Kidney capillary endothelial cell (primary cell): Measurements from ENCODE around the gene ZNF672.
A peak's percentile ranks its signal among the peaks of the same experiment; 100 is the strongest.

ENCODE experiments used
- DNase-seq: peaks from one replicate; pipeline ENCODE4 v3.0.0-alpha.2; 2018; ENCODE audit warnings: low spot score

Gene ZNF672

DNA sequence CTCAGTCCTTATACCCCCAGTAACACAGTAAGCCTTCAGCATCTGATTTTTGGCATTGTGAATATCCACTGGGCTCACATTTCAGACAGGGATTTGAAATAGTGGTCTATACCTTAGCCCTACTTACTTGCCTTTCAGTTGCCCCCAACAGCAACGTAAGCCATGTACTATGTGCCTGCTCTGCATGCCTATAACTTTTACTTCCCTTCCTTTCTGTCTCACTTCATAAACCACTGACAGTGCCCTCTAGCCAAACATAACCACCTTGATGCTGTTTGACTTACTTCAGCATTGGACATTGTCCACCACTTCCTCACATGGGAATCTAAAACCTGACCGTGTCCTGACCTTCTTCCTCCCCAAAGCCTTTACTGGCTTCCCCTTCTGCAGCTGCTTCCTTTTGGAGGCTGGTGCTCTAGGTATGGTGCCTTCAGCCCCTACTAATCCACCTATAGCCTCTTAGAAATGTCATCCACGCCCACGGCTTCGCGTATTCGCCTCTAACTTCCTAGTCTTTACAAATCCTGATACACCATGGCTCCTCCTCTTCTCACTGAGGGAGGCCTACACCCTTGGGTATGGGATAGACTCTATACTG is 3.6 kb upstream of the ZNF672 start:
- DNase-seq: no peak

- DNase-seq: no peak
These were observed 811 bp upstream of the ZNF672 start for GRCh38 chr1:248837045-248837780.

DNA sequence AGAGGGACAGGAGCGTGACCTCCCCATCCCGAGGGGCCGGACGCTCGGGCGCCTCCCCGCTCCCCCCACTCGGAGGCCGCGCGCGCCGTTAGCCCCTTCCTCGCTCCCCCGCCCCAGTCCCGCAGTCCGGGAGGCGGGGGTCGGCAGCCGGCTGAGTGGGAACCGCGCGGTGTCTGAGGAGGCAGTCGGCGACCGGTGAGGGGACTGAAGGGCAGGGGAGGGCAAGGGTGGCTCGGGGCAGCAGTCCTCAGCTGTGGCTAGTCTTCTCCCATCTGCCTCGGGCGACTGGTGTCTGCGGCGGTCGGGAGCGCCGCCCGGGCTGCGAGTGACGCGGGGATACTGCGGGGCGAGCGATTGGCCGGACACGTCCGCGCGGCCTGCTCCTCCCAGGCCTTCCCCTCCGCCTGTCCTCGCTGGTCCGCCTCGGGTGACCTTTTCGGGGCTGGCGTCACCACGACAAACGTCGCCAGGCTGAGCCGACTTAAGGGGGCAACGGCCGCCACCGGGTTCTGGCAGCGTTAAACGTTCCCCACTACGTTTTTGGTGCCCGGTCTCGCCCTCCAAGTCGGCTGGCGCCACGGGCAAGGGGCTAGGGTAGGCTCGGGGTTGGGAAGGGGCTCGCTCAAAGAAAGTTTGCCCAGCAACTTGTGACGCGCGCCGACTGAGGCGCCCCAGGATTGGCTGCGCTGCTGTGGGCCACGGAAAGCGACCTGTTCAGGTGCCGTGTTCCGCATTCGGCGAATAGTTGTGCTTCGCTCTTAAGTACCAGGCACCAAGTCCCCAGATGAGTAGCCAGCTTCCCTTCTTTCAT is 538 bp downstream of the ZNF672 start:
- DNase-seq: peak; percentile 77

- no peak for DNase-seq
These were observed 1.1 kb downstream of the ZNF672 start for GRCh38 chr1:248839168-248839555.

GRCh38 chr1:248840946-248841345 is 2.9 kb downstream of the ZNF672 start:
- DNase-seq: no peak

DNA sequence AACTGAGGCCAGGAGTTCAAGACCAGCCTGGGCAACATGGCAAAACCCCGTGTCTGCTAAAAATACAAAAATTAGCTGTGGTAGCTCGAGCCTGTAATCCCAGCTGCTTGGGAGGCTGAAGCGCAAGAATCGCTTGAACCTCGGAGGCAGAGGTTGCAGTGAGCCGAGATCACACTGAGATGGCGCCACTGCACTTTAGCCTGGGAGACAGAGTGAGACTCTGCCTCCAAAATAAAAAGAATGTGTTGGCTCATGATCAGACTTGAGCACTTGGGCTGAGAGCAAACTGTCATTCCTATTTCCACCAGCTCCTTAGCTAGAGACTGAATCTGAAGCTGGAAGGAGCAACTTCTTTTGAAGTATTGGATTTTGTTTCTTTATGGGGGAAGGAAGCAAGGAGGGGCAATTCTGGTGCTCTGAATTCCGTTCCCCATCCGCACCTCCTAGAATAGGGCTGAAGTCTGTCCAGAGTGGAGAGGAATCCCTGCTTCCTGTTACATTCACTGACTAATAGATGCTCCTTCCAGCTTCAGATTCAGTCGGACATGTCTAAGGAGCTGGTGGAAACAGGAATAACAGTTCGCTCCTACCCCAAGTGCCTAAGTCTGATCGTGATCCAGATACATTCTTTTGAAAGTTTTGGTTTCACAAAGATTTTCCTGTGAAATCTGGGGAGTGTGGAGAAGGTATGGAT is 3.8 kb downstream of the ZNF672 start:
- DNase-seq: no peak

- no peak for DNase-seq
These were observed 4.8 kb downstream of the ZNF672 start for GRCh38 chr1:248842781-248843331.

DNA sequence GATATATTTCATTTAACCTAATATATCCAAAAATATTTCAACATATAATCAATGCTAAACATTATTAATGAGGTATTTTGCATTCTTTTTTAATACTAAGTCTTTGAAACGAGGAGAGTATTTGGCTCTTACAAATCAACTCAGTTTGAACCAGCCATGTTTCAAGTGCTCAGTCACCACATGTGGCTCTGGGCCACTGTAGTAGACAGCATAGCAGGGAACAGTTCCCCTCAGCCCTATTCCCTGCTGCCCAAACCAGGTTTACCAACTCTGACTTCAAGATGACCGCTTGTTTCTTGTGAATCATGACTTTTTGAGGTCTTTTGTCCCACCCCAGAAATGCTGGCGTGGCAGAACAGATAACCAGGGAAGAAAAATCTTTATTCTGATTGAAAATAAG is 5.7 kb downstream of the ZNF672 start:
- DNase-seq: no peak

GRCh38 chr1:248844526-248844925 is 6.5 kb downstream of the ZNF672 start:
- no peak for DNase-seq

DNA sequence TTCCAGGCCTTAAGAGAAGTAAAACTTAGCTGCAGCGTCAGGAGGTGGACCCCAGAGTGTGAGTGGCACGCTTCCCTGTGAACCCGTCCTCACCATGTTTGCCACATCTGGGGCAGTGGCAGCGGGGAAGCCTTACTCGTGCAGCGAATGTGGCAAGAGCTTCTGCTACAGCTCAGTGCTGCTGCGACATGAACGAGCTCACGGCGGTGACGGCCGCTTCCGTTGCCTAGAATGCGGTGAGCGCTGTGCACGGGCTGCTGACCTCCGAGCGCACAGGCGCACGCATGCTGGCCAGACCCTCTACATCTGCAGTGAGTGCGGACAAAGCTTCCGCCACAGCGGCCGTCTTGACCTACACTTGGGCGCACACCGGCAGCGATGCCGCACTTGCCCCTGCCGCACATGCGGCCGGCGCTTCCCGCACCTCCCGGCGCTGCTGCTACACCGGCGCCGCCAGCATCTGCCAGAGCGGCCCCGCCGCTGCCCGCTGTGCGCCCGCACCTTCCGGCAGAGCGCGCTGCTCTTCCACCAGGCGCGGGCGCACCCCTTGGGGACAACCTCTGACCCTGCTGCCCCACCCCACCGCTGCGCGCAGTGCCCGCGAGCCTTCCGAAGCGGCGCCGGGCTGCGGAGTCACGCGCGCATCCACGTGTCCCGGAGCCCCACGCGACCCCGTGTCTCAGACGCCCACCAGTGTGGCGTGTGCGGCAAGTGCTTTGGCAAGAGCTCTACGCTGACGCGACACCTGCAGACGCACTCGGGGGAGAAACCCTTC is 9.3 kb downstream of the ZNF672 start:
- DNase-seq: no peak

DNA sequence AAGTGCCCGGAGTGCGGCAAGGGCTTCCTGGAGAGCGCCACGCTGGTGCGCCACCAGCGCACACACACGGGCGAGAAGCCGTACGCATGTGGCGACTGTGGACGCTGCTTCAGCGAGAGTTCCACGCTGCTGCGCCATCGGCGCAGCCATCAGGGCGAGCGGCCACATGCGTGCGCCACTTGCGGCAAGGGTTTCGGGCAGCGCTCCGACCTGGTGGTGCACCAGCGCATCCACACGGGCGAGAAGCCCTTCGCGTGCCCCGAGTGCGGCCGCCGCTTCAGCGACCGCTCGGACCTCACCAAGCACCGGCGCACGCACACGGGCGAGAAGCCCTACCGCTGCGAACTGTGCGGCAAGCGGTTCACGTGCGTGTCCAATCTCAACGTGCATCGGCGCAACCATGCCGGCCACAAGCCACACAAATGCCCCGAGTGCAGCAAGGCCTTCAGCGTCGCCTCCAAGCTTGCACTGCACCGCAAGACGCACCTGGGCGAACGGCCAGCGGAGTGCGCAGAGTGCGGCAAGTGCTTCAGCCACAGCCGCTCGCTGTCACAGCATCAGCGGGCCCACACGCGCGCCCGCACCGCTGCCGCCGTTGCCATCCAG is 10.0 kb downstream of the ZNF672 start:
- no peak for DNase-seq

DNA sequence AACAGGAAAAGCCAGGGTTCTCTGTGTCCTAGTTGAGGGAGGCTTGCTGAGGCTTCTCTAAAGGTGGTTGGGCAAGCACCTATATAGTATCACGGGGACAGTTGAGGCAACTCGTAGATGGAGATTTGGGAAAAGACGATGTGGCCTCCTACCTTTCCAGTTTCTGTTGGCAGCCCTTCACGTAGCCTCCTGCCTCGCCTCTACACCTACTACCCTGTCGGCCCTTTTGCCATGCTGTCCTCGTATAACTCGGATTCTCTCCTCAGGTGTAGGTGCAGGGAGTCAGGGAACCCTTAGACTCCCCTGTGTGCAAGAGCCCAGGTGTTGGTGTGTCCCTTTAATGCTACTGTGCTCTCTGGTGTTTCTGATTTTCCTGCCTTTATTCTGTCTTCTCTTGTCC is 10.6 kb downstream of the ZNF672 start:
- no peak for DNase-seq

DNA sequence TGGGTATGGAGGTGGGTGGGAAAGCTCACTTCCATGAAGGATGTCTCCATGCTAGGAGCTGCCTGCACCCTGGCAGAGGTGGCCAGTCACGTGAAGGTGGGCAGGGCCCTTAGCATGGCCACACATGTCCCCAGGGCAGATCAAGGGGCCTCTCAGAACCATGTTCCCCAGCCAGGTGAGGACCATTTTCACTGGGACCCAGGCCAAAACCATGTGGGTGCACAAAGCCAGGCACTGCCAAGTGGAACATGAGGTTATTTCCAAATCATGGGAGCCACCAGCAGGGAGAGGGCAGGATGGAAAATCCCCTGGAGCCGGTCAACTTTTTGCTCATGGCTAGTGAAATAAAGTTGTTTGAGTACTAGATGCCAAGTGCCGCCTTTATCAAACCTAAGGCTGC is 11.1 kb downstream of the ZNF672 start:
- no peak for DNase-seq

DNA sequence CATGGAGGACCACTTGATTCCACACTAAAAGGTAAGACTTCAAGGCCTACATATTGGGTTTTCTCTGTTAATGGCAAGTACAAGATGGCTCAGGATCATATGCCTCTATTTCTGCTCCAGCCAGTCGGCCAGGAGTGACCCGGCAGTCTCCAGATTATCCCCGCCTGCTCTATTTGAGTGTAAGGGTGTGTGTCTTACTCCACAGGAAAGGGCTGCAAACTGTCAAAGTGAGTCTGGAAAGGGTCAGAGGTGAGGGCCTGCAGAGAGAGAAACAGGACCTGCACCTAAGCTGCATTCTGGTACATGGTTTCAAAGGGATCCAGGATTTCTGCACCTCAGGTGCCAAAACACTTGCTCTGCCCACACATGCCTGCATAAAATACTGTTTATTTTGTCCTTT is 11.6 kb downstream of the ZNF672 start:
- DNase-seq: no peak

DNA sequence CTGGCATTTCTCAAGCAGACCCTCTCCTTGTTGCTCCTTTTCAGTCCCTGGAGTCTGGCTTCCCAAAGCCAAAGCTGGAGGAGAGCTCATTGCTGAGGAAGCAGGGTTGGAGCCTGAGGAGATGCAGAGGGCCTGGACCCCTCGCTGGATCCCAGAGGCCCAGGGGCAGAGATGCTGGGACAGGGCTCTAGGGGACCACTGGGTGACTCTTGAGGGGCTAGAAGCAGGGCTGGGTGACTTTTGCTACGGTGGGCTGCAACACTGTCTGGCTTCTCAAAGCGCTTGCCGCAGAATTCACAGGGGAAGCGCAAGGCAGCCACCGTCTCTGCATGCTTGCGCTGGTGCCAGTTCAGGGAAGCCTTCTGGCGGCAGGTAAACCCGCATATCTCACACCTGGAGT is 12.1 kb downstream of the ZNF672 start:
- DNase-seq: no peak

GRCh38 chr1:248850536-248851251 is 12.7 kb downstream of the ZNF672 start:
- no peak for DNase-seq

DNA sequence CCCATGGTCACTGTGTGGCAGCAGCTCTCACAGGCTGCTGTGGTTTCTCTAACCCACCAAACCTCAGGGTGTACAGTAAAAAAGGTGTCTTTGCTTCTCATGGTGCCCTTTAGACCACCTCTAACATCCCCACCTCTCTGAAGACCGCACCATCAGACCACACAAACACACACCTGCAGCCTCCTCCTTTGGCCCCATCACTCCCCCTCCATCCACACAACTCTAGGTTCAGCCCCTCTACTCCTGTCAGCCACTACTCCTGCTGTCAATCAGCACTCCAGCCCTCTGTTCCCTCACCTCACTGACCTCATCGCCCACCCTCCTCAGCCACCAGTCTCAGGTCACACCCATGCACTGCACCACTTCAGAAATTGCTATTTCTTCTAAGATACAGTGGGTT is 13.4 kb downstream of the ZNF672 start:
- DNase-seq: no peak

DNA sequence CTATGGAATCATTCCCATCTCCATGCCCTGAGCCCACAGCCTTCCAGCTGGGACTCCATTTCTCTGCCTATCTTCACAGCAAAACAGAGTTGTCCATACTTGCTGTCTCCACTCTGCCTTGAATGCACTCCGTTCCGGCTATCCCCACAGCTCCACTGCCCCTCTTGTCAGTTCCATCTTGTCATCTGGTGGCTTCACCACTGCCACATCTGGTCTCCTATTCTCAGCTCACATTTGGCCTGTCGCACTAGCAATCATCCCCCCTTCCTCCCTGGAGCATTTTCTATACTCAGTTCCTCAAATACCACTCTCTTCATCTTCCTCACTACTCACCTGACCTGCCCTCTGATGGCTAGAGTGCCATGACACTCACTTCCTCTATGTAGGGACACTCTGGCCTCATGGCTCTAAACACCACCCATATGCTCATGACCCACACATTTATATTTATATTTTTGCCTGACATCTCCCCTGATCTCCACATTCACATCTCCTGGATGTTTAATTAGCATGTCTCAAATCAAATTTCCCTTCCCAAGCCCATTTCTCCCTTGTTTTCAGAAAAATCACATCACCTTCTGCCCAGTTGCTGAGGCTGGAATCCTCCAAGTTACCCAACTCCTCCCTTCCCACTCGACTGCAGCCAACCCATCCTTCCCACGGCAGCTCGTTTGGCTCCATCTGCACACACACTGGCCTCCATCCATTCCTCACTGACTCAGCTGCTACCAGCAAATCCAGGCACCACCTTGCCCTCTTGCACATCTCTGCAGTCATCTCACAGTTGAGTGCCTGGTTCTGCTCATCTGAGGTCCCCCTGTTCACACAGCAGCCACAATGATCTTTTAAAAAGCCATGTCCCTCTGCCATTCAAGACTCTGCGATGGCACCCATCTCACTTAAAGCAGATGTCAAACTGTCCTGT is 14.7 kb downstream of the ZNF672 start:
- no peak for DNase-seq

- no peak for DNase-seq
These were observed 15.8 kb downstream of the ZNF672 start for GRCh38 chr1:248853663-248854375.
